ENCODE measurements around the gene LSM2.
A peak's percentile ranks its signal among the peaks of the same experiment; 100 is the strongest.

The LSM2 gene

DNA sequence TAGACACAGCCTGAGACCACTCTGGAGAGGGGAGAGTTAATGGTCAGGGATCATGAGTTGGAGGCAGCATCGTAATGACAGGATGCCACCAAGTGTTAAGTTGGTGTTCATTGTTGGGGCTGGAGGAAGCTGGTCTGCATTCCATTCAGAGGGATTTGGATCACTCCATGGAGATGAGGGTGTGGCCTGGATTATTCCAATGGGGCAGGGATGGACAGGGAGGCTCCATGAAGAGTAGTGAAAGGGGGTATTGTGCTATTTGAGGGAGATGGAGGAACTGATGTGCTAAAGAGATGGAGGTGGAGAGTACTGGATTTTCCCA is 43.2 kb downstream of the LSM2 start:
- Histone ChIP-seq H3K27me3 (ENCODE audit: insufficient read depth, low read depth, severe bottlenecking) (no peaks in the 10 kb centered on the region), H3K4me3 (ENCODE audit: low read depth, low read length) (no peak overlapping the region), H3K9me3 (ENCODE audit: severe bottlenecking) (peaks cover 5% of the 10 kb centered on the region), H3K36me3 (no peaks in the 10 kb centered on the region), H3K27ac (no peak overlapping the region)
- peak; percentile 83 for DNase-seq
- TF ChIP-seq, protein P1, sequence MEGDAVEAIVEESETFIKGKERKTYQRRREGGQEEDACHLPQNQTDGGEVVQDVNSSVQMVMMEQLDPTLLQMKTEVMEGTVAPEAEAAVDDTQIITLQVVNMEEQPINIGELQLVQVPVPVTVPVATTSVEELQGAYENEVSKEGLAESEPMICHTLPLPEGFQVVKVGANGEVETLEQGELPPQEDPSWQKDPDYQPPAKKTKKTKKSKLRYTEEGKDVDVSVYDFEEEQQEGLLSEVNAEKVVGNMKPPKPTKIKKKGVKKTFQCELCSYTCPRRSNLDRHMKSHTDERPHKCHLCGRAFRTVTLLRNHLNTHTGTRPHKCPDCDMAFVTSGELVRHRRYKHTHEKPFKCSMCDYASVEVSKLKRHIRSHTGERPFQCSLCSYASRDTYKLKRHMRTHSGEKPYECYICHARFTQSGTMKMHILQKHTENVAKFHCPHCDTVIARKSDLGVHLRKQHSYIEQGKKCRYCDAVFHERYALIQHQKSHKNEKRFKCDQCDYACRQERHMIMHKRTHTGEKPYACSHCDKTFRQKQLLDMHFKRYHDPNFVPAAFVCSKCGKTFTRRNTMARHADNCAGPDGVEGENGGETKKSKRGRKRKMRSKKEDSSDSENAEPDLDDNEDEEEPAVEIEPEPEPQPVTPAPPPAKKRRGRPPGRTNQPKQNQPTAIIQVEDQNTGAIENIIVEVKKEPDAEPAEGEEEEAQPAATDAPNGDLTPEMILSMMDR (IDR thresholded peaks at IDR 0.05; ENCODE audit: low read depth, low read length) = no peak; the same call in 1 of the 2 replicates

DNA sequence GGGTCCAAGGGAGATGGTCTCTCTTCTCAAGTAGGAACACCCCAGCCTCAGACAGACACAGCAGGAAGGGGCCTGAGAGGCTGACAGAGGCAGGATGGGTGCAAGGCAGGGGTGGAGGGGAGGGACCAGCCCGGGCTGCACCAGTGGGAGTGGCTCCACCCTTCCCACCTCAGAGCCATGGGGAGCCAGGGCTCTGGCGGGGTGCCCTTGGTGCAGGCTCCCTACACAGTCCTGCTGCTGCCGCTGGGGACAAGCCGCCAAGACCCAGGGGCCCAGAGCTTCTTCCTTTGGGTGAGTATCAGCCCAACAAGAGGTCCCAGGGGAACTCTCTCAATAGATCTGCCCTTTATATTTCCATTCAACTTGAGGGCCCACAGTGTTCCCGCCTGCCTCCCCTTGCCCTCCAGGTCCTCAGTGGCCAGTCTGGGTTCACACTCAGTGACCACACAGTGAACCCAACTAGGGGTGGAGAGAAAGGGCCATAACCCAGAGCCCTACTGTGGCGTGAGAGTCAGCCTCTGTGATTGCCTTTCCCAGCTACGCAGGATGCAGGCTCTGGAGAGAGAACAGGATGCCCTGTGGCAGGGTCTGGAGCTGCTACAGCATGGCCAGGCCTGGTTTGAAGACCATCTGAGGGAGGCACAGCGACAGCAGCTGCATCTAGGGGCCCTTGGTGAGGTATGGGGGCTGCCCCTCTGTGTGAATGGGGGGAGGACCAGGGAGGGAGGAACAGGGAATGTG is 43.7 kb downstream of the LSM2 start:
- H3K27ac ChIP-seq = peak overlapping the region; percentile 8; the same call in 1 of the 2 replicates
- H3K27me3 ChIP-seq (ENCODE audit: insufficient read depth, low read depth, severe bottlenecking) = no peaks in the 10 kb centered on the region
- H3K36me3 ChIP-seq = no peaks in the 10 kb centered on the region
- DNase-seq = no peak
- peaks cover 7% of the 10 kb centered on the region for H3K9me3 ChIP-seq (ENCODE audit: severe bottlenecking)
- TF ChIP-seq, protein P1 (IDR thresholded peaks at IDR 0.05; ENCODE audit: low read depth, low read length) = no peak
- H3K4me3 ChIP-seq (ENCODE audit: low read depth, low read length) = no peak overlapping the region

DNA sequence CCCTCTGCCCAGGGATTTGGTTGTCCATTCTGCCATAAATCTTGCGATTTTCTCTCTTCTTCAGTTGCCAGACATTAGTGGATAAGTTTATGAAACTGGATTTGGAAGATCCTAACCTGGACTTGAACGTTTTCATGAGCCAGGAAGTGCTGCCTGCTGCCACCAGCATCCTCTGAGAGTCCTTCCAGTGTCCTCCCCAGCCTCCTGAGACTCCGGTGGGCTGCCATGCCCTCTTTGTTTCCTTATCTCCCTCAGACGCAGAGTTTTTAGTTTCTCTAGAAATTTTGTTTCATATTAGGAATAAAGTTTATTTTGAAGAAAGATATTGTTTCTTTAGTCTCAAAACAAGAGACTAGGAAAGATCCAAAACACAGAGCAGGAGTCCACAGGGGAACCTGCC is 44.4 kb downstream of the LSM2 start, which contains the start of gene SAPCD1:
TSS of gene SAPCD1 (plus strand) at position 301 of the 400 bp plus-strand sequence. CDS start 399 bp downstream, outside the sequence.
- Histone ChIP-seq H3K27me3 (ENCODE audit: insufficient read depth, low read depth, severe bottlenecking) (no peaks in the 10 kb centered on the region), H3K4me3 (ENCODE audit: low read depth, low read length) (no peak within 1 kb of the TSS), H3K9me3 (ENCODE audit: severe bottlenecking) (peaks cover 7% of the 10 kb centered on the region), H3K36me3 (no peaks in the 10 kb centered on the region), H3K27ac (peak within 1 kb of the TSS; percentile 8; the same call in 1 of the 2 replicates)
- DNase-seq = no peak
- TF ChIP-seq, protein P1 (IDR thresholded peaks at IDR 0.05; ENCODE audit: low read depth, low read length) = no peak

DNA sequence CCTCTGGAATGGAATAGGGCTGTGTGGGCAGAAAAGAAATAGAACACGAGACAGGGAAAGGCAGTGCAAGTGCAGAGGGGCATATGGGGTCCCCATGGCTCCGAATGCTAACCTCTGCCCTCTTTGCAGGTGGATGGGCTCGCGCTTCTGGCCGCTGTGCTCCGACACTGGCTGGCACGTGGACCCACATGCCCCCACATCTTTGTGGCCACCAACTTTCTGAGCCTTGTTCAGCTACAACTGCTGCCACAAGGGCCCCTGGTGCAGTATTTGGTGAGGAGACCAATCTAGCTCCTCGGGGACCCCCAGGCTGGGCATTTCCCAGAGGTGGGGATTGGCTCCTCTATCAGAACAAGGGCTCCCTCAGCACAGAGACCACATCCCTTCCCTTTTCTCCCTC is 45.4 kb downstream of the LSM2 start:
- Histone ChIP-seq H3K9me3 (ENCODE audit: severe bottlenecking) (peaks cover 7% of the 10 kb centered on the region), H3K4me3 (ENCODE audit: low read depth, low read length) (no peak overlapping the region), H3K36me3 (no peaks in the 10 kb centered on the region), H3K27me3 (ENCODE audit: insufficient read depth, low read depth, severe bottlenecking) (no peaks in the 10 kb centered on the region), H3K27ac (no peak overlapping the region)
- TF ChIP-seq, protein P1 (IDR thresholded peaks at IDR 0.05; ENCODE audit: low read depth, low read length) = no peak
- no peak for DNase-seq

DNA sequence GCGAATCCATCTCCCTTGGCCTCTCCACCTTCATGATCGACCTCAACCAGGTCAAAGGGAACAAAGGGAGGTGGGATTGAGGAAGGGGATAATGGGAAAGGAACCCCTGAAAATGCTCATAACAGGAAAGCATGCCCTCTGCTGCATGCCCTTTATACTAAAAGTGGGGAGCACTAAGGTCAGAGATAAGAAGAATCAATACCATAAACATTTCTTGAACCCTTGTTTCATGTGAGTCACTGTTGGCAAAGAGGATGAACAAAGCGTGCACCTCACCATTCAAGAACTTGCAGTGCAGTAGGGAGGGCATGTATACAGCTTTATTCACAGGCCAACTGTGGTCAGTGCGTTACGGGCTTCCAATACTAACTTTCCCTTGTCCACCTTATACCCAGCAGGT is 46.0 kb downstream of the LSM2 start:
- Histone ChIP-seq H3K27ac (no peak overlapping the region), H3K36me3 (no peaks in the 10 kb centered on the region), H3K4me3 (ENCODE audit: low read depth, low read length) (no peak overlapping the region), H3K9me3 (ENCODE audit: severe bottlenecking) (peaks cover 7% of the 10 kb centered on the region), H3K27me3 (ENCODE audit: insufficient read depth, low read depth, severe bottlenecking) (no peaks in the 10 kb centered on the region)
- no peak for DNase-seq
- TF ChIP-seq, protein P1 (IDR thresholded peaks at IDR 0.05; ENCODE audit: low read depth, low read length) = peak; percentile 31; the same call in 1 of the 2 replicates

DNA sequence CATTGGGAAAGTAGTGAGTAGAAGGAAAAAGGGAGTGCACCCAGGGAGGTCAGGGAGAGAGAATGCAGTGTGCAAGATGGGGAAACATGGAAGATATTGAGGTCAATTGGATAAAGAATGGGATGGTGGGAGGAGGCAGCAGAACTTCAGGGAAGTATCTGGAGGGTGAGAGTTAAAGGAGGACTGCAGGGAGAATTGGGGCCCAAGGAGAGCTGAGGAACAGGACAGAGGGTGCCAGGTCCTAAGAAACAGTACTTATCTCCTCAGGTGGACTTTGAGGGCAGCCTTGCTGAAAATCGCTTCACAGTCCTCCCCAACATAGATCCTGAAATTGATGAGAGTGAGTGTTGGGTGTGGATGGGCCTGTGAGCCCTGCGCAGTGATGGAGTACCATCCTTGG is 48.5 kb downstream of the LSM2 start:
- Histone ChIP-seq H3K36me3 (no peaks in the 10 kb centered on the region), H3K4me3 (ENCODE audit: low read depth, low read length) (no peak overlapping the region), H3K27ac (no peak overlapping the region), H3K9me3 (ENCODE audit: severe bottlenecking) (peaks cover 6% of the 10 kb centered on the region), H3K27me3 (ENCODE audit: insufficient read depth, low read depth, severe bottlenecking) (no peaks in the 10 kb centered on the region)
- TF ChIP-seq, protein P1 (IDR thresholded peaks at IDR 0.05; ENCODE audit: low read depth, low read length) = no peak
- DNase-seq = no peak

Data from WERI-Rb-1 (cell line).